Calu3 (cell line): ENCODE results near the gene PNMA8A. TPM values are rescaled to one million over a fixed set of nuclear protein-coding genes. Genes with fewer than 3 reads are reported as not detected.

Source experiments
- BruUV-seq: library from RNA; stranded (reverse); fragments of 400-500 nt; replicated peaks from 2 replicates; lab custom pipeline; 2021; lab: Mats Ljungman, UMichigan
- CTCF ChIA-PET: fragments of 300-600 bp; sonication (Branson Sonifier 250); formaldehyde crosslinking; loops from one replicate; lab custom pipeline; 2022; ENCODE audit warnings: antibody characterized with exemption; lab: Charles Lee
- DNase-seq: peaks from one replicate; pipeline ENCODE4 v3.0.0; 2022
- H3K27ac Mint-ChIP-seq: one replicate; pipeline ENCODE4 v1.8.0; 2022; ENCODE audit warnings: mixed read lengths; ENCODE audit not compliant: unreplicated experiment
- H3K27me3 Mint-ChIP-seq: one replicate; pipeline ENCODE4 v1.8.0; 2022; ENCODE audit warnings: mixed read lengths; ENCODE audit not compliant: unreplicated experiment
- H3K36me3 Mint-ChIP-seq: one replicate; pipeline ENCODE4 v1.8.0; 2022; ENCODE audit warnings: mild to moderate bottlenecking, moderate library complexity, mixed read lengths; ENCODE audit not compliant: insufficient read depth, unreplicated experiment
- H3K4me1 Mint-ChIP-seq: one replicate; pipeline ENCODE4 v1.8.0; 2022; ENCODE audit warnings: mild to moderate bottlenecking, low read depth, mixed read lengths; ENCODE audit not compliant: unreplicated experiment
- H3K4me3 Mint-ChIP-seq: one replicate; pipeline ENCODE4 v1.8.0; 2022; ENCODE audit warnings: mild to moderate bottlenecking, low read depth, moderate library complexity, mixed read lengths; ENCODE audit not compliant: unreplicated experiment
- H3K9me3 Mint-ChIP-seq: one replicate; pipeline ENCODE4 v1.8.0; 2022; ENCODE audit warnings: low read depth, mixed read lengths; ENCODE audit not compliant: unreplicated experiment
- CTCF ChIP-seq: fragments of 200-600 bp; IDR thresholded peaks from one replicate; pipeline ENCODE4 v1.8.0; 2022; ENCODE audit warnings: antibody characterized with exemption; ENCODE audit not compliant: unreplicated experiment
- intact Hi-C: fragments of 100-400 bp; cut with micrococcal nuclease; formaldehyde crosslinking; loops from one replicate; pipeline ENCODE4 v1.10.0; 2022; ENCODE audit not compliant: unreplicated experiment
- total RNA-seq: library from RNA; stranded (reverse); gene quantifications from 2 replicates; pipeline ENCODE4 v1.2.3, GENCODE V29; 2022

PNMA8A gene
- total RNA-seq, 1 experiment from 2014 or later = 0.61 TPM

GRCh38 chr19:46463516-46463915 is 7.8 kb downstream of the PNMA8A start:
- no TSS peak for BruUV-seq
- Mint-ChIP-seq H3K36me3 (no peaks in the 10 kb centered on the region), H3K4me1 (no peaks in the 10 kb centered on the region), H3K27ac (no peak overlapping the region), H3K27me3 (peaks cover 58% of the 10 kb centered on the region), H3K4me3 (no peak overlapping the region), H3K9me3 (no peaks in the 10 kb centered on the region)
- intact Hi-C loops = no loop called here
- CTCF ChIA-PET = interaction anchor here (0.5 kb wide), 1 partner anchor 32 kb away, joined by 3 read pairs; no protein-coding TSS in a partner anchor
- no peak for DNase-seq
- no peak for TF ChIP-seq CTCF

- Mint-ChIP-seq H3K27me3 (peaks cover 58% of the 10 kb centered on the region), H3K36me3 (no peaks in the 10 kb centered on the region), H3K27ac (no peak overlapping the region), H3K4me1 (no peaks in the 10 kb centered on the region), H3K9me3 (no peaks in the 10 kb centered on the region), H3K4me3 (no peak overlapping the region)
- no peak for TF ChIP-seq CTCF
- intact Hi-C loops = no loop called here
- DNase-seq = no peak
- BruUV-seq = no TSS peak
- CTCF ChIA-PET = interaction anchor here (0.7 kb wide), 2 partner anchors 224 to 384 kb away, joined by 3 to 7 read pairs; no protein-coding TSS in a partner anchor
Observed at GRCh38 chr19:46461537-46461936, 9.8 kb downstream of the PNMA8A start.

GRCh38 chr19:46460981-46461380 is 10.4 kb downstream of the PNMA8A start:
- BruUV-seq = no TSS peak
- Mint-ChIP-seq H3K27me3 (peaks cover 58% of the 10 kb centered on the region), H3K4me3 (no peak overlapping the region), H3K27ac (no peak overlapping the region), H3K4me1 (no peaks in the 10 kb centered on the region), H3K36me3 (no peaks in the 10 kb centered on the region), H3K9me3 (no peaks in the 10 kb centered on the region)
- intact Hi-C loops = no loop called here
- no peak for TF ChIP-seq CTCF
- no peak for DNase-seq
- CTCF ChIA-PET = interaction anchor here (0.7 kb wide), 2 partner anchors 224 to 384 kb away, joined by 3 to 7 read pairs; no protein-coding TSS in a partner anchor

GRCh38 chr19:46460055-46460454 is 11.3 kb downstream of the PNMA8A start:
- no peak for TF ChIP-seq CTCF
- Mint-ChIP-seq H3K4me3 (no peak overlapping the region), H3K36me3 (no peaks in the 10 kb centered on the region), H3K27me3 (peaks cover 58% of the 10 kb centered on the region), H3K9me3 (no peaks in the 10 kb centered on the region), H3K27ac (no peak overlapping the region), H3K4me1 (no peaks in the 10 kb centered on the region)
- CTCF ChIA-PET = interaction anchor here (0.6 kb wide), 1 partner anchor 15 kb away, joined by 3 read pairs; no protein-coding TSS in a partner anchor
- DNase-seq = no peak
- no TSS peak for BruUV-seq
- intact Hi-C loops = no loop called here
